HG03139 (cell line): ENCODE results near the gene RAET1G.

ENCODE experiments used
- ATAC-seq: cut with Tn5 transposase; IDR thresholded peaks from one replicate; pipeline ENCODE4 v1.9.1; 2021; ENCODE audit not compliant: unreplicated experiment

RAET1G gene

DNA sequence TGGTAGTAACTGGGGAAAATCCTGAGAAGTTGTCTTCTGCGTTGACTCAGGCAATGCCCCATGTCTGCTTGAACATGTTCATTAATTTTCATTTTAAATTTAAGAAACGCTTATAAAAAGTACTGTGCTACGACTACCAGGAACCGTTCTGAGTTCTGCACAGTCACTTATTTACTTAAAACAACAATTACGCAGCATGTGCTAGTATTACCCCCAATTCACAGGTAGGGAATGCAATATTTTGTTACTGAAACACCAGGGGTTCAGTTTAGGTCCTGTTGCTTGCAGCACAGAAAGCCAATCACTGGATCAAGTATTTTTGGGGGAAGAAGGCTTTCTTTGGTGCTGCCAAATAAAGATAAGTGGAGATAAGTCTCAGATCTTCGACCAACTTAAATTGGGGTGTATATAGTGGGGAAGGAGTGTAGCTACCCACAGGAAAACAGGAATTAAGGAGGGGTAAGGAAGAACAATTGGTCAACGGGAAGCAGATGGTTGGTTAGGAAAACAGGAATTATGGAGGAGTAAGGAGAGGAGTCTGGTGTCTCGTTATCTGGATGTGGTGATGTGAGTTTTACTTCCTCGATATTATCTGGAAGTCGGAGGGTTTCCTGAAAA lies 53.5 kb downstream of the RAET1G start:
- no peak for ATAC-seq

DNA sequence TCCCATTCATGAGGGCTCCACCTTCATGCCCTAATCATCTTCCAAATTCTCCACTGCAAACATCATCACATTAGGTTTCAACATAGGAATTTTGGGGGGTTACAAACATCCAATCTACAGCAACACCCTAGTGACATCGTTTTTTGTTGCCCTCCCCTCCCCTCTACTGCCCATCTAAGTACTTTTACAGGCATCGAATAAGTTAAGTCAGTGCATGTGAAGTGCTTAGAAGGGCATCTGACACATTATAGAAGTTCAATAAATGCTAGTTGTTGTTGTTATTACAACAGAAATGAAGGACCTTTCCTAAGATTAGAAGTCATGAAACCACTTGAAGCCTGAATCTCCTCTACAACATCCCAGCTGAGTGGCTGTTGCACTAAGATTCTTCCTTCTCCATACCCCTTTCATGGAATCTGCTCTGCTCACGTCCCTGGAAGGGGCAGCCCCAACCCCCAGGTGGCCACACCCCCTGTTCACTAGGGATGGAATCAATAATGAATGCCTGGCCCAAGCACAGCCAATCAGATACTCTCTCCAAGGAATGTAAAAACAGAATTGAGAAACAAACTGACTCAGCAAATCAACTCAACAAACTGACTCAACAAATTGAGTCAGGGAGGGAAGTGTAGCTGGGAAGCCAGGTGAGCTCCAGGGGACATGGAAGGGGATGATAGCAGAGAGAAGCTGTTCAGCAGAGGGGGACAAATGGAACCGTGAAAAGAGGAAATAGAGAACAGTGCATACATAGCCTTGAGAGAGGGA lies 54.9 kb downstream of the RAET1G start:
- ATAC-seq, result no peak
